ENCODE results near the gene PODXL2.

PODXL2 gene

DNA sequence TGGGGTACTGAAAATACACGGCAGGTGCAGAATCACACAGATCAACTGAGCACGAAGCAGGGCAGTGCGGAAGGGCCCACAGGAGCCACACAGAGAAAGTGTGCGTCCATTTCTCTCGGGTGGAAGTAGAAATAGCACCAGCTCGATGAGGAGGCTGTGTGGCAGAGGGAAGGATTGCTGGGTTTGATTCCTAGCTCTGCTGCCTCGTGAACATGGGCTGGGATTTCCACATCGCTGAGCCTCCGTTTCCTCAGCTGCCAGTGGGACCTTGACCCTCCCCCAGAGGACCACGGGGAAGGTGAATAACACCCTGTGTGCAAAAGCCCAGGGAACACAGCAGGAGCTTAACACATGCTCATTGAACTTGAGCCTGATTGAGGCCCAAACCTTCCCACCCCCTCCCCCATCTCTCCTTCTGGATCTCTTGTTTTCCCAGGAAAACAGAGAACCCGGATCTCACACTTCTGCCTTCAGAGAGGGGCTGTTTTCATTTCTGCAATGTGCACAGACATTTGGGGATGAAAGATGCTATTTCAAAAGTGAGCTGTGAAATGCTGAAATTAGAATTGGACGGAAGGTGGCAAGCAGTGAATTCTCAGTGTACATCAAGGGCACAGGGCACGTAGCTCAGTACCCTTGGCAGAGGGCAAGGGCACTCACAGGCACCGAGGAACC is 82.2 kb downstream of the PODXL2 start:
- DNase-seq = no peak

DNA sequence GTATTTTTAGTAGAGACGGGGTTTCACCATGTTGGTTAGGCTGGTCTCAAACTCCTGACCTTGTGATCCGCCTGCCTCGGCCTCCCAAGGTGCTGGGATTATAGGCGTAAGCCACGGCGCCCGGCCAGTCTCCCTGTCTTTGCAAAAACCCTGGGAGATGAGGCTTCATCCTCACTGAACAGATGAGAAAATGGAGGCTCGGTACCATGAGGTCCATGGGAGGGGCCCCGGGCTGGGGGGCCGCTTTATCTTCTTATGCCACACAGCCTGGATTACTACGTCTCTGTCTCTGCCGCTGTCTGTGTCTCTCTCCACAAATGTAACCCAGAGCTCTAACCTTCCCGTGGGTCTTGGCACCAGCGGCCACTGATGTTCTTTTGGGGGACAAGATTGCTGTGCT is 82.9 kb downstream of the PODXL2 start:
- DNase-seq = no peak

DNA sequence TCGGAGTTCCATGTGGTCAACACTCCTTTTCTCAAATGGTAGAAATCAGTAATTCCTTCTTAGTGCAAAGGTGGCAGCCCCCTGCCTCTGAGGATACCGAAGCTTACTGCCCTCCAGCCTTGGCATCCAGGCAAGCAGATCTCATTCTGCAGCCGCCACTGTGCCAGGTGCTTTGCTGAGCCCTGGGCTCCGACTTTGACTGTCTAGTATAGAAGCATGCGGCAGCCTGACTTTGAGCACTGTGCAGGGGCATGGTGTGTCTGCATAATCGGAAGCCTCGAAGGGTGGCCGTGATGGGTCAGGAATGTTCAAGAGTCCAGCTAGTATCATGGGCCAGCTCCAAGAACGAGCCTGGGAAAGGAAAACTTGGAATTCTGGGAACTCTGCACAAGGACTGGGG is 83.5 kb downstream of the PODXL2 start:
- no peak for DNase-seq

- no peak for DNase-seq
Observed at GRCh38 chr3:127712881-127713771, 84.1 kb downstream of the PODXL2 start.

GRCh38 chr3:127714125-127714571 is 85.2 kb downstream of the PODXL2 start:
- DNase-seq = peak; percentile 79

DNA sequence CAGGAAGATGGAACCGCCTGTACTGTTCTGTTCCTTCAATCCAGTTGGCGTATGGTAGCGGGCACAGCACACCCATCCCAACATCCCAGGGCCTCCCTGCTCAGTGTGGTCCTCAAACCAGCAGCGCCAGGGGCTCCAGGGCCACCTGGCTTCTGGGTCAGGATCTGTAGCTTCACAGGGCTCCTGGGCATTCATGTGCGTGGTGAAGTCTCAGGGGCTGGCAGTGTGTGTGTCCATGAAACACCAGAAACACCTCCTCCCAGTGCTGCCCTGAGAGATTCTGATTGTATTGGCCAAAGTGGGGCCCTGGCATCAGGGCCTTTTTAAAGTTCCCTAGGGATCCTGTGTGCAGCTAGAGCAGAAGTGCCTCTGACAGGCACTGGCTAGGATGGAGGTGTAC is 85.9 kb downstream of the PODXL2 start:
- no peak for DNase-seq

GRCh38 chr3:127715532-127715931 is 86.5 kb downstream of the PODXL2 start:
- no peak for DNase-seq

GRCh38 chr3:127716384-127716783 is 87.4 kb downstream of the PODXL2 start:
- DNase-seq = no peak

DNA sequence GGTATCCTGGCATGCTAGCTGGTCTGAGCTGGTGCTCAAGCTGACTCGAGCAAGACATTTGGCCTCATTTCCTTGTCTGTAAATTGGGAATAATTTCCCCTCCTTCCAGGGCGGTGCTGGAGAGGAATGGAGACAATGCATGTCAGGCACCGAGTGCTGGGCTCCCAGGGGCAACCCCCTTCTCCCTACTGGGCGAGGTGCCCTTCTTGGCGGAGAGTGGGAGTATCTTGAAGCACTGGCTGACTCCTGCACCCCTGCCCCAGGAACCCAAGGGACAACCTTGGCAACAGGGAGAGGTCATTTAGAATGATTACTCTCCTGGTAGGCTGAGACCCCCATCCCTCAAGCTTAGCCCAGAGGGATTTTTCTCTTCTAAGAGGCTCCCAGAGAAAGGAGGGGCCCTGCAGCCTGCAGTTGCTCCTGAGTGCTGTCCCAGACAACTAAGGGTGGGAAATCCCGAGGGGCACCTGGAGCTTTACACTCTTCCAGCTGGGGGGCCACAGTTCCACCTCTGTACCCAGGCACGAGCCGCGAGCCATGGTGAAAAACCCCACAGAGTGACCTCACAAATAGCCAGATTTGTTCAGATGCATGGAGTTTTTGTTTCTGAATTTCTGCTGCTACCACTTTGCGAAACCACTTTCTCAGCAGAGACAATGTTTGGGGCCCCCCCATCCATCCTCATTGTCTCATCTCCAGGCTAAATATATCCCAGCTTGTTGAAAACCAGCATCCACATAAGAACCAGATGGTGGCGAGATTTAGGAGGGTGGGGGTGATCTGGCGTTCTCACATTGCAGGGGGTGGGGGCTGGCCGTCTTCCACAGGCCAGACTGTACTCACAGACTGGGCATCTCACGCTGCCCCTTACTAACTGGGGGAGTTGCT is 88.6 kb downstream of the PODXL2 start:
- DNase-seq = no peak

GRCh38 chr3:127718245-127718915 is 89.4 kb downstream of the PODXL2 start:
- no peak for DNase-seq

DNA sequence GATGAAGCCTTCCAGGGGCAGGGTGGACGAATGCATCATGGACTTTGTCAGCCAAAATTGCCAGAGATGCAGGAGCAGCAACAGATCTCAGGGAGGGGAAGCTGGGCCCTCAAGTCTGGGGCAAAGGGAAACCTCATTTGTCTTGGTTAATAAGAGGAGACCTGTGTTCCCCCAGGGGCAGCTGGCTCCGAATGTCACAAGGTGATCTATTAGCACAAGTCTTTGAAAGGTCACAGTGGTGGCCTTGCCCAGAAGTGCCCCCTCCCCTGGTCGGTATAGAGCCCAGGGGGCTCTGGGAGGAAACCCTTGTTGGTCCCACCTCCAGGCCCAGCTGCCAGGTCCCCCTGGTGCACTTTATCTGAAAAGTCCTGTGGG is 89.9 kb downstream of the PODXL2 start:
- DNase-seq = no peak

GRCh38 chr3:127719369-127719768 is 90.4 kb downstream of the PODXL2 start:
- no peak for DNase-seq

DNA sequence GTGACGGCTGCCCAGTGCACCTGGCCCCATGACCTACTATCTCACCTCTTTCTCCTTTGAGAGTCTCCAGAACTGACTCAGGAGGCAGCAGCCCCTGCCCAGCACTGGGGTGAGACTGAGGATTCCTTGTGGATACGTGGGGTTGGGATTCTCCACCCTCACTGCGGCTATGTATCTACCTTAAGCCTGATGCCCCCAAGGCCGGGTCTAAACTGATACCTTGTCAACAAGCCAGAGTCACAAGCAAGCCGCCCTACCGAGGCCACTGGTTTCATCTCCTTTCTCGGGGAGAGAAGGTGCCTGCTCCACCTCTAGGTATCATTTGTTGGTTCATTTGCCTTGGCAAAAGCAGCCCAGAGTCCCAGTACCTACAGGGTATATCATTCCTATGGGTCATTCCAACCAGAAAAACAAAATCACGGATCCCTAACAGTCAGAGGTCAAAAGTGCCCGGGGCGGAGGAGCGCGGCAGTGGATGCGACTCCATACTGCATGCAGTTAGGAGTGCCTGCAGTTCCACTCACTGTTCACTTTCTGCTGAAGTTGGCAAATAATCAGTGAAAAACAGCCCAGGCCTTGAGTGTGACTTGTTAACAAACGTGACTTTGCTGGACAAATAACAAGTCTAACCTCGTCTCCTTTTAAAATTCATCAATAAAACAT is 91.3 kb downstream of the PODXL2 start:
- no peak for DNase-seq

DNA sequence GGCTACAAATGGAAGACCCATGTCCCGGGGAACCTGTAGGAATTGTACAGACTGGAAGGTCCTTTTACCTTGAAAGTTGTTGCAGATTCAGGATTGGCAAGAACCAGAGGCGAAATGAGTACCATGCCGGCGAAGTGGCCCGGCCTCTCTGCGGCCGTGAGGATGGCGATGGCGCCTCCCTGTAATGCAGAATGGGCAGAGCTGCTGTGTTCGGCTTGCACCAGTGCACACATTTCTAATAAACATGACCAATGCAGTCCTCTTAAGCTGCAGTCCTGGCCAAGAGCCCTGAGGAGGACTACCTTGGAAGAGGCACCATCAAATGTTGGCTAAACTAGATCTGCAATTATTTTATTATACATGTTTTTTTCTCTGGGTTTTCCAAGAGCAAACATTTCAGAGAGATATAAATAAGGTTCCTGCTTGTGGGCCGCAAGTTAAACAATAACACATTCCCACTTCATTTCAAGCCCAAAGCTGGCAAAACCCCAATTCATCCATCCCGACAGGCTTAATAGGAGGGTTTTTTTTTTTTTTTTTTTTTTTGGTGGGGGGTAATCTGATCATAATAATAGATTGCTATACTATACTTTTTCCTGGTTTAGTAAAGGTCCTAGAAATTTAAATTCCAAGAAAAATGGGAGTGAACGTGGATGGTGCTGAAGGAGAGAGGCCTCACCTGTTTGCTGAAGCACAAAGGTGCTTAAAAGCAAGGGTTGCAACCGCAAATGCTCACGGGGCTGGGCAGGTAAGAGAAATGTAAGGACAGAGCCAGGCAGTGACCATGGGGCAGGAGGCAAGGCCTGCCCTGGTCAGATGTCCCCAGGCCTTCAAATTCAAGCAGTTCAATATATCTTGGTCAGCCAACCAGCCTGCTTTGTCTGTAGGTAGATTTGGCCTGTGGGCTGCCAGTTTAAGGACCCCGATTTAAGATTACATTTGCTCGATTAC is 92.3 kb downstream of the PODXL2 start:
- DNase-seq = peak; percentile 86

DNA sequence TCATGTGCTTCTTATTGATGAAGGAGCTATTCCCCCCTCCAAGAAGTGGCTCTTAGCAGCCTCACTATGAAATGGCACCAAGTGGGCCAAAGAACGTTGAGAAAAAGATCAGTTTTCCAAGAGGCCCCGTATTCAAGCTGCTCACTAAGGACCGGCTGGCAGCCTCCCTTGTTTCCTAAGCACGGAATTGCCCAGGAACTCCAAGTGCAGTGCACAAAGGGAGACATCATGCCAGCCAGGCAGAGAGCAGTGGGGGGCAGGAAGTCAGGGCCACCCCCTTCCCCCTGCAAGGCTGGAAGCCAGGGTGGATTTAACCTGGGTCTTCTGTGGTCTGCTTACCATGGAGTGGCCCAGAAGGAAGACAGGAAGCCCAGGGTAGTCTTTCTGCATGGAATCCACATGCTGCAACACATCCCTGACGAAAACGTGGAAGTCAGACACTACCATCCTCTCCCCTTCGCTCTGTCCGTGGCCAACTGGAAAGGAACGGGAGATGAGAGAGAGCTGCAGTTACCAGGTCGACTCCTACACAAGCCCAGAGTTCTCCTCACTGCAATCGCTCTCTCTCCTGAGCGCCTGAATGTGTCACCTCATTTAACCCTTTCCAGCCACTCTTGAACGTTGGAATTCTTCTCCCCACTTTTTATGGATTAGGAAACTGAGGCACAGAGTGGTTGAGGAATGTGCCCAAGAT is 93.3 kb downstream of the PODXL2 start:
- DNase-seq = peak; percentile 89

Data from DMS79 treated with DMSO at 0.1 percent for 48 hours (cell line).